NT2/D1 (cell line): ENCODE measurements around the gene CD38.

ENCODE experiments used
- YY1 ChIP-seq: IDR thresholded peaks from 2 replicates; pipeline ENCODE4 v1.6.1; 2011; ENCODE audit not compliant: insufficient read length, insufficient read depth
- ZNF274 ChIP-seq: IDR thresholded peaks from 2 replicates; pipeline ENCODE4 v1.6.1; 2011; ENCODE audit warnings: mild to moderate bottlenecking, low read depth, low read length

DNA sequence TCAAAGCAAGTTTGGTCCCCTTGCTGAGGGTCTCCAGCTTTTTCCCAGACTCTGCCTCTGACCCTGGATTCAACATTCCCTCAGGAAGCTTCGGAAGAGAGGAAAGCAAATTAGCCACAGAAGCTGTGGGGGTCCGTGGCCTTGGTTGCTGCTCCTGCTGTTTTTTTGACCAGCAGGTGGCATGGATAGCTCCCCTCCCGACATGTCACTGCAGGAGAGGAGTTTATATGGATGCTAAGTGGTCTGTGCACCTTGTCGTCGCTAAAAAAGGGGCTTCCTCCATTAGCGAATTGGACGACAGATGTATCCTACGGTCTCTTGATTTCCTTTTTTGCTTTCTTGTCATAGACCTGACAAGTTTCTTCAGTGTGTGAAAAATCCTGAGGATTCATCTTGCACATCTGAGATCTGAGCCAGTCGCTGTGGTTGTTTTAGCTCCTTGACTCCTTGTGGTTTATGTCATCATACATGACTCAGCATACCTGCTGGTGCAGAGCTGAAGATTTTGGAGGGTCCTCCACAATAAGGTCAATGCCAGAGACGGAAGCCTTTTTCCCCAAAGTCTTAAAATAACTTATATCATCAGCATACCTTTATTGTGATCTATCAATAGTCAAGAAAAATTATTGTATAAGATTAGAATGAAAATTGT, 70.2 kb downstream of the CD38 start:
- no peak for TF ChIP-seq ZNF274
- no peak for TF ChIP-seq YY1
